Right renal cortex interstitium (tissue), 3 donors: ENCODE results near the gene ZNF385C. TPM values are rescaled to one million over a fixed set of nuclear protein-coding genes. Genes with fewer than 3 reads are reported as not detected.
A peak's percentile ranks its signal among the peaks of the same experiment; 100 is the strongest.

Source experiments
- DNase-seq, 3 donors: peaks; one replicate each; pipeline ENCODE4 v3.0.0-alpha.2; 2013; ENCODE audit warnings: low read depth in 3 of 3, low spot score in 2 of 3
- polyA plus RNA-seq, 3 donors: library from polyadenylated mRNA; unstranded; fragments of 120-200 nt; gene quantifications; one replicate each; pipeline ENCODE4 v1.2.1, GENCODE V29; 2013; ENCODE audit not compliant: insufficient read length in 3 of 3

Gene ZNF385C
- polyA plus RNA-seq, 3 donors, result 4.5 to 7.8 (median 6.1) TPM

GRCh38 chr17:42110301-42111264 is 12.3 kb upstream of the ZNF385C start:
- DNase-seq, result no peak

GRCh38 chr17:42109086-42109485 is 10.8 kb upstream of the ZNF385C start:
- DNase-seq, result no peak

- DNase-seq, result peak; percentile 43 to 61 (median 53)
Observed at GRCh38 chr17:42107597-42108576, 9.6 kb upstream of the ZNF385C start.

- DNase-seq, result no peak
Observed at GRCh38 chr17:42107124-42107523, 8.9 kb upstream of the ZNF385C start.

- DNase-seq, result no peak
Observed at GRCh38 chr17:42106009-42106408, 7.7 kb upstream of the ZNF385C start.

GRCh38 chr17:42104264-42104663 is 6.0 kb upstream of the ZNF385C start:
- DNase-seq, result no peak

GRCh38 chr17:42103221-42103954 is 5.1 kb upstream of the ZNF385C start:
- DNase-seq, result no peak

GRCh38 chr17:42101513-42102292 is 3.4 kb upstream of the ZNF385C start:
- DNase-seq, result no peak

- no peak for DNase-seq
Observed at GRCh38 chr17:42098730-42099399, 592 bp upstream of the ZNF385C start.

- no peak for DNase-seq
Observed at GRCh38 chr17:42096360-42097111, 1.7 kb downstream of the ZNF385C start.

GRCh38 chr17:42094375-42095069 is 3.8 kb downstream of the ZNF385C start:
- DNase-seq, result no peak

- no peak for DNase-seq
Observed at GRCh38 chr17:42092939-42093338, 5.3 kb downstream of the ZNF385C start.

- no peak for DNase-seq
Observed at GRCh38 chr17:42090964-42091790, 7.1 kb downstream of the ZNF385C start.

- DNase-seq, result no peak
Observed at GRCh38 chr17:42088736-42089135, 9.5 kb downstream of the ZNF385C start.

- no peak for DNase-seq
Observed at GRCh38 chr17:42087736-42088705, 10.3 kb downstream of the ZNF385C start.
